Stimulated activated naive CD8-positive, alpha-beta T cell treated with anti-CD3 and anti-CD28 coated beads, Interleukin-15, Interleukin-2, amounts not matched to agents 100 U/mL and 50 U/mL, for 24 hours (primary cell): ENCODE results near the gene ZCCHC18.
"Not testable (repeated sequence)": the region's sequence is repeated elsewhere in the genome, so short reads cannot be mapped to it uniquely, and the experiment has no call there.

ENCODE experiments used
- ATAC-seq: fragments of 150-1000 bp; cut with Tn5 transposase; one replicate; pipeline ENCODE4 v1.10.0; 2021
- DNase-seq: peaks from one replicate; pipeline ENCODE4 v3.0.0; 2021

Gene ZCCHC18

GRCh38 chrX:104112326-104112951 lies at the start of gene ZCCHC18:
Gene ZCCHC18, plus strand, starts transcription at chrX:104112523. Its CDS starts 1,589 bp downstream, at chrX:104114112.
- ATAC-seq (peak; percentile 67), DNase-seq (peak; percentile 60)

GRCh38 chrX:104062636-104063035 lies 49.7 kb upstream of the ZCCHC18 start:
- not testable (repeated sequence) for ATAC-seq, DNase-seq

GRCh38 chrX:104075778-104076445 lies 36.4 kb upstream of the ZCCHC18 start, which contains the start of gene TMSB15C:
Gene TMSB15C, minus strand, starts transcription at chrX:104076236.
- ATAC-seq: peak; percentile 97
- DNase-seq: not testable (repeated sequence)

GRCh38 chrX:104077854-104078253 lies 34.5 kb upstream of the ZCCHC18 start:
- not testable (repeated sequence) for DNase-seq, ATAC-seq

GRCh38 chrX:104084063-104084462 lies 28.3 kb upstream of the ZCCHC18 start:
- DNase-seq (no peak), ATAC-seq (no peak)

GRCh38 chrX:104084534-104085277 lies 27.6 kb upstream of the ZCCHC18 start:
- no peak for DNase-seq
- ATAC-seq: no peak

- no peak for ATAC-seq
- no peak for DNase-seq
These were observed 26.8 kb upstream of the ZCCHC18 start for GRCh38 chrX:104085477-104085876.

GRCh38 chrX:104085919-104086318 lies 26.4 kb upstream of the ZCCHC18 start:
- ATAC-seq: no peak

GRCh38 chrX:104098151-104098808 lies 14.0 kb upstream of the ZCCHC18 start:
- ATAC-seq: no peak
- DNase-seq: peak; percentile 41

More at GRCh38 chrX:104085919-104086318, 26.4 kb upstream of the ZCCHC18 start:
- DNase-seq: no peak

GRCh38 chrX:104098919-104099318 lies 13.4 kb upstream of the ZCCHC18 start:
- DNase-seq (no peak), ATAC-seq (no peak)

- ATAC-seq (no peak), DNase-seq (no peak)
These were observed 7.6 kb upstream of the ZCCHC18 start for GRCh38 chrX:104104676-104105075.

- no peak for DNase-seq
- ATAC-seq: no peak
These were observed 6.7 kb upstream of the ZCCHC18 start for GRCh38 chrX:104105330-104106262.

GRCh38 chrX:104108955-104109354 lies 3.4 kb upstream of the ZCCHC18 start:
- ATAC-seq: no peak
- DNase-seq: no peak

- ATAC-seq: peak; percentile 48
- DNase-seq: not testable (repeated sequence)
These were observed 1.7 kb upstream of the ZCCHC18 start for GRCh38 chrX:104110491-104111240.

- peak; percentile 64 for ATAC-seq
These were observed 1.1 kb downstream of the ZCCHC18 start for GRCh38 chrX:104113222-104113965.

GRCh38 chrX:104117759-104118158 lies 5.4 kb downstream of the ZCCHC18 start:
- DNase-seq: no peak
- ATAC-seq: peak; percentile 44

More at GRCh38 chrX:104113222-104113965, 1.1 kb downstream of the ZCCHC18 start:
- peak; percentile 60 for DNase-seq

- ATAC-seq: no peak
- DNase-seq: no peak
These were observed 6.4 kb downstream of the ZCCHC18 start for GRCh38 chrX:104118765-104119164.

- ATAC-seq (peak; percentile 84), DNase-seq (no peak)
These were observed 10.5 kb downstream of the ZCCHC18 start for GRCh38 chrX:104122829-104123228.

- ATAC-seq (no peak), DNase-seq (no peak)
These were observed 14.5 kb downstream of the ZCCHC18 start for GRCh38 chrX:104126856-104127255.

GRCh38 chrX:104130808-104131207 lies 18.5 kb downstream of the ZCCHC18 start:
- DNase-seq (no peak), ATAC-seq (no peak)
